CD4-positive, alpha-beta T cell (primary cell): ENCODE measurements around the gene WIZ. TPM values are rescaled to one million over a fixed set of nuclear protein-coding genes. Genes with fewer than 3 reads are reported as not detected.

ENCODE experiments used
- ATAC-seq: fragments of 200-7000 bp; cut with Tn5 transposase; one replicate; pipeline ENCODE4 v1.10.0; 2022; ENCODE audit warnings: mild to moderate bottlenecking; ENCODE audit not compliant: poor library complexity
- CTCF ChIA-PET: fragments of 350-600 bp; sonication (Branson Sonifier 250); formaldehyde crosslinking; loops from one replicate; lab custom pipeline; 2021; ENCODE audit warnings: antibody characterized with exemption, inconsistent platforms; lab: Charles Lee
- POLR2A ChIA-PET: fragments of 350-600 bp; sonication (Branson Sonifier 250); formaldehyde crosslinking; loops from one replicate; lab custom pipeline; 2021; ENCODE audit warnings: antibody characterized with exemption, inconsistent platforms; lab: Charles Lee
- DNase-seq, 14 experiments: peaks; one replicate each; pipeline ENCODE4 v3.0.0-alpha.2; 2013 to 2020; ENCODE audit warnings: mixed read lengths in 2 of 14
- H3K27ac ChIP-seq, 2 donors: one replicate each; pipeline versions ENCODE4 v1.5.1 to v1.7.0; 2013; ENCODE audit warnings: low read length in 2 of 2, low read depth in 1 of 2, mild to moderate bottlenecking in 1 of 2
- H3K27me3 ChIP-seq, 2 experiments: 1 replicate in 1 of 2; 2 replicates in 1 of 2; pipeline versions ENCODE4 v1.6.1 to v1.7.0; 2013; ENCODE audit warnings: low read length in 2 of 2, control low read depth in 1 of 2, mild to moderate bottlenecking in 1 of 2, moderate library complexity in 1 of 2; ENCODE audit not compliant: insufficient read depth in 2 of 2, control insufficient read depth in 1 of 2
- H3K36me3 ChIP-seq: one replicate; pipeline ENCODE4 v1.6.1; 2013; ENCODE audit warnings: low read length, control low read depth; ENCODE audit not compliant: insufficient read depth
- H3K4me1 ChIP-seq: one replicate; pipeline ENCODE4 v1.6.1; 2013; ENCODE audit warnings: low read length, control low read depth; ENCODE audit not compliant: insufficient read depth
- H3K4me3 ChIP-seq: one replicate; pipeline ENCODE4 v1.5.1; 2013; ENCODE audit warnings: mild to moderate bottlenecking, low read length, moderate library complexity
- H3K9me3 ChIP-seq, 2 experiments: 1 replicate in 1 of 2; 2 replicates in 1 of 2; pipeline versions ENCODE4 v1.6.1 to v1.7.0; 2013; ENCODE audit warnings: low read length in 2 of 2, mild to moderate bottlenecking in 2 of 2, control low read depth in 1 of 2, moderate library complexity in 1 of 2; ENCODE audit not compliant: control insufficient read depth in 1 of 2, insufficient read depth in 1 of 2
- H3K27ac Mint-ChIP-seq: one replicate; pipeline ENCODE4 v1.8.0; 2020; ENCODE audit warnings: mixed read lengths
- H3K27me3 Mint-ChIP-seq: one replicate; pipeline ENCODE4 v1.8.0; 2021; ENCODE audit warnings: mixed read lengths
- H3K36me3 Mint-ChIP-seq: one replicate; pipeline ENCODE4 v1.8.0; 2021; ENCODE audit warnings: low read depth, mixed read lengths
- H3K4me1 Mint-ChIP-seq: one replicate; pipeline ENCODE4 v1.8.0; 2021; ENCODE audit warnings: low read depth, mixed read lengths
- H3K4me3 Mint-ChIP-seq: one replicate; pipeline ENCODE4 v1.8.0; 2020; ENCODE audit warnings: mild to moderate bottlenecking, mixed read lengths
- H3K9me3 Mint-ChIP-seq: one replicate; pipeline ENCODE4 v1.8.0; 2020; ENCODE audit warnings: mixed read lengths
- CTCF ChIP-seq: fragments of 200-600 bp; IDR thresholded peaks from one replicate; pipeline ENCODE4 v1.8.0; 2022; ENCODE audit warnings: antibody characterized with exemption, mild to moderate bottlenecking
- intact Hi-C, 2 experiments: fragments of 100-400 bp; cut with DNase I in 1 of 2; cut with micrococcal nuclease in 1 of 2; formaldehyde crosslinking; loops; one replicate each; pipeline versions ENCODE4 v1.15.1 to v1.9.0; 2023 to 2025; cut with DNase I, micrococcal nuclease
- total RNA-seq, 174 experiments: library from RNA in 2 of 174; stranded (reverse) in 2 of 174; gene quantifications; one replicate each; pipeline ENCODE4 v1.2.3 and lab custom pipeline; 2021 to 2026

WIZ gene
- total RNA-seq, 2 experiments from 2014 or later: 12.9 to 14.3 TPM

GRCh38 chr19:15378534-15379082 lies 71.1 kb downstream of the WIZ start:
- ATAC-seq: no peak
- Mint-ChIP-seq H3K9me3 (no peaks in the 10 kb centered on the region), H3K27me3 (no peaks in the 10 kb centered on the region), H3K4me3 (peak overlapping the region; percentile 100), H3K27ac (peak overlapping the region; percentile 97), H3K36me3 (peaks cover 31% of the 10 kb centered on the region), H3K4me1 (peaks cover 48% of the 10 kb centered on the region)
- ChIA-PET POLR2A (interaction anchor here (0.6 to 4.6 kb wide), 39 partner anchors 7 to 1848 kb away, joined by 3 to 208 read pairs (median 5); partner anchors contain the start of genes AKAP8L, AP1M1, BRD4 and OCEL1), CTCF (interaction anchor here (1.6 to 3.8 kb wide), 3 partner anchors 41 to 201 kb away, joined by 5 to 34 read pairs (median 15); partner anchors contain the start of gene AKAP8L)
- H3K36me3 ChIP-seq: peaks cover 25% of the 10 kb centered on the region
- peak in 13 of 14 experiments; percentile 20 to 72 (median 38) for DNase-seq
- no peak for TF ChIP-seq CTCF
- H3K4me1 ChIP-seq: peaks cover 38% of the 10 kb centered on the region
- H3K27me3 ChIP-seq: no peaks in the 10 kb centered on the region
- H3K4me3 ChIP-seq: peak overlapping the region; percentile 75
- peak overlapping the region; percentile 96 for H3K27ac ChIP-seq
- intact Hi-C loops: loop anchor here (1.0 to 5.0 kb wide), 8 partner anchors 41 to 178 kb away; partner anchors contain the start of gene BRD4 (in 1 of the 2)
- H3K9me3 ChIP-seq: no peaks in the 10 kb centered on the region

- CTCF ChIA-PET: no interaction called here
- intact Hi-C loops: loop anchor here (5.0 kb wide), 3 partner anchors 43 to 113 kb away; partner anchors contain the start of gene BRD4 (in 1 of the 2)
- TF ChIP-seq CTCF: no peak
- H3K9me3 Mint-ChIP-seq: no peaks in the 10 kb centered on the region
- H3K27me3 ChIP-seq: no peaks in the 10 kb centered on the region
- H3K27me3 Mint-ChIP-seq: no peaks in the 10 kb centered on the region
- peak overlapping the region; percentile 38 for H3K4me3 Mint-ChIP-seq
- H3K36me3 Mint-ChIP-seq: peaks cover 66% of the 10 kb centered on the region
- H3K4me1 ChIP-seq: peaks cover 35% of the 10 kb centered on the region
- no peak overlapping the region for H3K4me3 ChIP-seq
- POLR2A ChIA-PET: interaction anchor here (1.1 to 1.7 kb wide), 3 partner anchors 41 to 44 kb away, joined by 3 to 10 read pairs (median 4); partner anchors contain the start of genes AKAP8L and BRD4
- H3K36me3 ChIP-seq: peaks cover 62% of the 10 kb centered on the region
- H3K27ac ChIP-seq: no peak overlapping the region
- H3K9me3 ChIP-seq: no peaks in the 10 kb centered on the region
- no peak for ATAC-seq
- no peak overlapping the region for H3K27ac Mint-ChIP-seq
- H3K4me1 Mint-ChIP-seq: peaks cover 32% of the 10 kb centered on the region
- DNase-seq: no peak
Measured at GRCh38 chr19:15374796-15375440, 74.8 kb downstream of the WIZ start.

GRCh38 chr19:15374105-15374651 lies 75.6 kb downstream of the WIZ start:
- ATAC-seq (no peak), DNase-seq (no peak)
- Mint-ChIP-seq H3K36me3 (peaks cover 67% of the 10 kb centered on the region), H3K4me3 (peak overlapping the region; percentile 25), H3K27me3 (no peaks in the 10 kb centered on the region), H3K27ac (no peak overlapping the region), H3K4me1 (peaks cover 27% of the 10 kb centered on the region), H3K9me3 (no peaks in the 10 kb centered on the region)
- Histone ChIP-seq H3K4me3 (no peak overlapping the region), H3K9me3 (no peaks in the 10 kb centered on the region), H3K4me1 (peaks cover 35% of the 10 kb centered on the region), H3K27ac (no peak overlapping the region), H3K36me3 (peaks cover 69% of the 10 kb centered on the region), H3K27me3 (no peaks in the 10 kb centered on the region)
- ChIA-PET POLR2A (no interaction called here), CTCF (no interaction called here)
- intact Hi-C loops: no loop called here
- no peak for TF ChIP-seq CTCF
